T follicular helper cell (primary cell): Measurements from ENCODE around the gene KIAA2012.

Experiments used
- DNase-seq: peaks from one replicate; pipeline ENCODE4 v3.0.0-alpha.2; 2020; ENCODE audit warnings: low read depth

KIAA2012 gene

GRCh38 chr2:202088777-202089176 lies 15.7 kb downstream of the KIAA2012 start:
- no peak for DNase-seq

DNA sequence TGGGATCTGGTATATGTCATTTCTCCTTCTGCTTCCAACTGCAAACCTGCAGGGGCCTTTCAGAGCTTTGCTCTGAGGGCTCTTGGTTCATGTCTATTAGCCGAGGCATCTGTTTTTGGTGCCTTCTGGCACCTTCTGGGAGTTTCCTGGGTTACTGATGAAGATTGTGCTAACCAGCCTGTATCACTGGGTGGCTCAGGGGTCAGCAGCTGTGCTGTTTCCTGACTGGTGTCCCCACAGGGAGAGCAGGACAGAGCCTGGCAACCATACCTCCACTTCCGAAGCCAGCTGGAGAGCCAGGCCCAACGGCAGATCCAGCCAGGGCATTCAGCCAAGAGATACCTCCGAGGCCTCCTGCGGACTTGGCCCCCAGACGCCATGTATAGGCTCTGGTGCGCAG lies 17.5 kb downstream of the KIAA2012 start:
- no peak for DNase-seq

- DNase-seq: no peak
Observed at GRCh38 chr2:202091476-202091875, 18.4 kb downstream of the KIAA2012 start.

- no peak for DNase-seq
Observed at GRCh38 chr2:202094426-202094986, 21.5 kb downstream of the KIAA2012 start.

DNA sequence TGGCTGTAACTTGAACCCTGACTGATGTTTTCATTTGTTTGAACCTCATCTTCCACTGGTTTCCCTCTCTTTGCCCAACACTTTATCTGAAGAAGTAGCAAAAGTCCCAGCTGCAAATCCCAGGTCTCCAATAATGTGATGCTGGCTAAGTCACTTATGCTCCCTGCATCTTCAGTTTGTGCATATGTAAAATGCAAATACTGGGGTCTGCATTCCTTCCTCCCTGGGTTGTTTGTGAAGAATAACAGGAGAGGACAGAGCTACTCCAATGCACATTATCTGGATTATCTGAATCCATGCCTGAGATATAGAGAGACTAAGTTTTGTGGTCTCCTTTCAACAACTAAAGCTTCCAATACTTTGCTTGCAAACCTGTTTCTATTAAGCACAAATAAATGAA lies 22.2 kb downstream of the KIAA2012 start:
- no peak for DNase-seq

DNA sequence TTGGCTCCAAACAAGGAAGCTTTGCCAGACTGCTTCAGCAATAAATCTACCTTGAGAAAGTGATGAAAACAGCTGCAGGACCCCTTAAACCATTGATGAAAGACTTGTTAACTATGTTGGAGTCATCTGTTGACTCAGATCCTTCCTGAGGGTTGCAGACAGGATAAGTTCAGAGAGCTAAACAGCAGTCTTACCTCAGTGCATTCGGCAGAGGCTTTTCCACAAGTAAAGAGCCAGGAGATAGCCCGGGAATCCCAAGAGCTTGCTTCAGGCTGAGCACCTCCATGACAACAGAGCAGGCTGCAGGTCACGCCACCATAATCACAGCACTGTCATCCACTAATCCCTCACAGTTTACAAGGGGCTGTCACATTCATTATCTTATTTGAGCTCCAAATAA lies 23.7 kb downstream of the KIAA2012 start:
- no peak for DNase-seq

- DNase-seq: no peak
Observed at GRCh38 chr2:202098291-202098690, 25.2 kb downstream of the KIAA2012 start.

GRCh38 chr2:202099515-202099914 lies 26.5 kb downstream of the KIAA2012 start:
- DNase-seq: no peak

DNA sequence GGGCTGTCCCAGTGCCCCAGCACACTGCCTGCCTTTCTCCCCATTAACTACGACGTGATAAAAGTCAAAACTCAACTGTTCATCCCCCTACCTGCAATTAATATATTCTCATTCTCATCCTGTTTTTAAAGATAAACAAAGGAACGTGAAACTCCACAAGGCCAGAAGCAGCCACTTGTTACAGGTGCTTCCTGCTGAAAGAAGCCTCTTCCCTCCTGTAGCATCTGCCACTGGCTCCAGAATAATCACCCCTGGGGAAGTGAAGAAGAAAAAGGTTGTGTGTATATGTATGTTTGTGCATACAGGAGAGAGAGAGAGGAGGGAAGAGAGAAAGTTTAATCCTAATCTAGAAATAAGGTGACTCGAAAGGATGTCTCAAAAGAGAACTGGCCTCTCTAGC lies 27.1 kb downstream of the KIAA2012 start:
- DNase-seq: no peak

DNA sequence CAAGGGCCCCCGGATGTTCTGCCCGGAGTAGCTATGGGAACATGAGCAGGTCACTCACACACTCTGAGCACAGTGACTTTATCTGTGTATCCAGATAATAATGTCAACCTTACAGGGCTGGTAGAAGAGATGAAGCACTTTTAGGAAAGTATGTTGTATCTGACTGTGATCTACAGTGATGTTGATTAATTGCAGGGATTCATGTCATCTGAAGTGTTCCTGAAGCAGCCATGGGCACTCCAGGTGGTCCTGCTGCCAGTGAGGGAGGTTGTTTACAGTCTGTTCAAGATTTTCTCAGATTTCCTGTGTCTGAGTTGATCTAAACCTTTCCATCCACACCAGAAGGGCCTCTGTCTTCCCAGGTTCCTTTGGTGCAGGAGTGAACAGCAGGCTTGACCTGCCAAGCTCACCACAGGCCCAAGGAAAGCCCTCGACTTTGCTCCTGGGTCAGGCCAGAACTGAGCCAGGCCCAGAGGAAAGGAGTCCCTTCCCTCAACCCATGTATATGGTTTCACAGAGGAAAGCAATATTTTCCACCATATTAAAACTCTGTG lies 28.0 kb downstream of the KIAA2012 start:
- DNase-seq: no peak

DNA sequence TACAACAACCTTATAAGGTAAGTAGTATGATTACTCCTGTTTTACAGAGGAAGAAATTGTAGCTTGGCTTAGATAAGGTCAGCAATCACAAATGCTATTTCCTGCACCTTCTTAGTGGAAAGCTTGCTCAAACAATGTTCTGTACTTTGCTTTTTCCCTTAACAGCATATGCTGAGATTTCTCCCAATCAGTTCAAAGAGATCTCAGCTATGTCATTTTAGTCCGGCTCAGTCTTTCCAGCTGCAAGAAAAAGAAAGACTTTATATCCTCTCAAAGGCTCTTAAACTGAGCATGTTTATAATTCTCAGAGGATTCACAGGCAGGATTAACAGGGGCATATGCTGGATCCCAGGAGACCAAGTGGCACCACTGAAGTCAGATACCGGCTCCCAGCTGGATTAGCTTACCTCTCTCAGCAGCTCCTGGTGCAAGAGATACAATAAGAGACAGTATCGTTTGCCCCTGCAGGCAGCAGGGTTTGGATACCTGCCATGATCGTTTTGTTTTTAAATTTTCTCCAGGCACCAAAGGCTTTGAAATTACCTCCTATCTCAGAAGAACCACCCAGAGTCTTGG lies 29.5 kb downstream of the KIAA2012 start:
- no peak for DNase-seq

GRCh38 chr2:202104286-202104870 lies 31.3 kb downstream of the KIAA2012 start:
- DNase-seq: no peak

- no peak for DNase-seq
Observed at GRCh38 chr2:202105025-202105424, 32.0 kb downstream of the KIAA2012 start.

GRCh38 chr2:202108345-202108744 lies 35.3 kb downstream of the KIAA2012 start:
- DNase-seq: no peak

DNA sequence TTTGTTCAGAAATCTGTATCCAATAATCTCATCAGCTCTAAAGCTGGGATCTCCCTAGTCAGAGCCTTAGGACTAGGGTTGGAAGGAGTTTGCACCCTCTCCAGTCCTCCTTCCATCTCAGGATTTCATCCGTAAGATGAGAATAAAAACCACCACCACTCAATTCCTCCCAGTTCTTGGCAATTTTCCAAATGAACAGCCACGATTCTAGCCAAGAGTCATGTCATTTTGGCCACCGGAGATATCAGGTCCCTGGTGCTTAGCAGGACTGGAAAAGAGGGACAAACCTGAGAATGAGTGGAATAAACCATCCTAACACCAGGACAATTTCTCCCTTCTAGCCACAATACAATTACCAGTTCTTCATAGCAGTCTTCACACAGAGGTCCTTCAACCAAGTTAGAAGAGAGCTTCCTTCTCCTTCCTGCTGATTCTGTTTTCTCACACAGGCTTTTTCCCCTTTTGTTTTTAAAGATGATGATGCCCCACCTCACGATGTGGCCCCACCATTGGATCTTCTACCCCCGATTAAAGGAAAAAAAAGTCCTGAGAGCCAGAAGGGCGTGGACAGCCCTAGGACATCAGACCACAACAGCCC lies 36.2 kb downstream of the KIAA2012 start:
- no peak for DNase-seq

DNA sequence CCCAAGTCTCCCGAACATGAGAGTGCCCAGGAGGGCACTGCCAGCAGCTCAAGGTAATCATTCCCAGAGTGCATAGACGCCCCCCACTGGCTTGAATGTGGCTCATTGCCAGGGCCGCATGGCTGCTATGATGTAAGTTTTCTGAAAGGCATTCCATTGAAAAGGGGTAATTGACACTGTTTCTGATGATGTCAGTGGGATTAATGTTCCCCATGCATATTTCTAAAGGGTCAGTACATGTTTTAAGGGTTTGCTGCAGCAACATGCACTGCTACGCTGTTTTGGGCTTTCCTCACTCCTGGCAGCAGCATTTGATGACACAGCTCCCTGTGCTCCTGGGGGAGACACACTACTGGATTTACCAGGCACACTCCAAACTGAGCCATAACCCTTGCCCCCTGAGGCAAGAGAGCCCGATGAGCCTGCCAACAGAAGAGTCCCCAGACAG lies 36.7 kb downstream of the KIAA2012 start:
- DNase-seq: no peak

DNA sequence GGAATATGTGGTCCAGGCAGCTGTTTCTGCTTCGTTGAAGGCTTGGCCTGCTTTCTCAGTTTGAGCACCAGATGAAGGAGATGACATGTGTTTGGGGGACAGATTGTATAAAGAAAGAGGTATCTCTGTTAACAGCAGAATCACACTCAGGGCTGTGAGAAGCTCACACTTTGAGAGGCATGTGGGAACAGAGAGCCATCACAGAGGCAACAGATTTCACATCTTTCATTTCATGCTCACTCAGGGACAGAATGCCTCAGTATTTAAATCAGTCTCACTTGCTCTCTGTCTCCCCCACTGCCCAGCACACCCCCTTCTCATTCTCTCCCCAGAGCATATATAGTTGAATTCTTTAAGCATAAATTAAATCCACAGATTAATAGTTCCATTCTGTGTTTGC lies 37.4 kb downstream of the KIAA2012 start:
- no peak for DNase-seq

DNA sequence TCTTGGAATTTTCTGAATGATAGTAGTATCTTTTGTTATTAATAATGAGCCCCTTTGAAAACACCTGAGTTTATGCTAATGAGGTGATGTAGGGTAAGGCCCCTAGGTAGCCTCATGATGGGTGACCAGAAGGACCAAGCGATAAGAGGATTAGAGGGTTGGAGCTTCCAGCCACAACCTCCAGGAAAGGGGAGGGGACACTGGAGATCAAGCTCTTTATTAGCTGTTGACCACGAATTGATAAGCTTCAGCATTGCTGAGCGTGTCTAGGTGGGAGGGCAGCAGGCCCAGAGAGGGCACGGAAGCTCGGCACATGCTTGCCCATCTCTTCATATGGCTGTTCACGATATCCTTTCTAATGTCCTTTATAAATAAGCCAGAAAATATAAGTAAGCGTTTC lies 39.0 kb downstream of the KIAA2012 start:
- no peak for DNase-seq

DNA sequence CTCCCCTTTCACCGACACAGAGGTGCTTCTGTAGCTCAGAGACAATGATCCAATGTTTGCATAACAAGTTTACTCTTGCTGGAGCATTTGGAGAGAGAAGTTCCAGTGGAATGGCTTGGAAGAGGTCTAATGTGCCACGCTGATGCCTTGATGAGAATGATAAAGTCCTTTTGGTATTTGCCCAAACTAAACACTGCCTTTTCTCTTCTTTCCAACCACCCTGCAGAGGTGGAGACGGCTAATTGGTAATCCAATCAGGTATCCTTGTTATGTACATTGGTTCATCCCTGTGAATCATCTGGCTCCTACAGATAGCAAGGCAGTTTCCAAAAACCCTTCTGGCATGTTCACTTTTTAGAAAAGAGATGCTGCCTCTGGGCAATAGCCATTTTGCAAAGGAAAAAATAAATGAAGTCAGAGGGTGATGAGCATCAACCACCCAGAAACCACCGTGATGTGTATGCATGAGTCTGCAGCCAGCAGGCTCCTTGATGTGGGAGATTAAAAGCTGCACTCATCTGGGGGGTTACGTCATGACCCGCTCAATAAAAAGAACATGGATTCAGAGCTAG lies 40.6 kb downstream of the KIAA2012 start:
- no peak for DNase-seq

DNA sequence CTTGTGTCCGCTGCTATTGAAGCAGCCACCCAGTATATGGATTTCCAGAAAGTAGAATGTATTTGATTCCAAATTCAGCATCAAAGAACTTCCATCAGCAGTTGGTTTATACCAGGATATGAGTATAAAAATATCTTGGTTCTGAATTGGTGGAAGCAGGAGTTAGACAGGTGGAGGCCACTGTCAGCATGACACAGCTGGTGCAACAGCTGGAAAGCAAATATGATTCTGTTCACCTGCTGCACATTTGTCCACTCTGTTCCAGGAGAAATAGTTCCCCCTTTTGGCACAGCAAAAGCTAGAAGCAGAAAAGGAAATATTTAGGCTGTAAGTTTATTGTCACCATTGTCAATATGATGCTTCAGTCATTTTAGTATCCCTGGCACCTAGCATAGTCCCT lies 41.2 kb downstream of the KIAA2012 start:
- no peak for DNase-seq

- no peak for DNase-seq
Observed at GRCh38 chr2:202114795-202115194, 41.7 kb downstream of the KIAA2012 start.

DNA sequence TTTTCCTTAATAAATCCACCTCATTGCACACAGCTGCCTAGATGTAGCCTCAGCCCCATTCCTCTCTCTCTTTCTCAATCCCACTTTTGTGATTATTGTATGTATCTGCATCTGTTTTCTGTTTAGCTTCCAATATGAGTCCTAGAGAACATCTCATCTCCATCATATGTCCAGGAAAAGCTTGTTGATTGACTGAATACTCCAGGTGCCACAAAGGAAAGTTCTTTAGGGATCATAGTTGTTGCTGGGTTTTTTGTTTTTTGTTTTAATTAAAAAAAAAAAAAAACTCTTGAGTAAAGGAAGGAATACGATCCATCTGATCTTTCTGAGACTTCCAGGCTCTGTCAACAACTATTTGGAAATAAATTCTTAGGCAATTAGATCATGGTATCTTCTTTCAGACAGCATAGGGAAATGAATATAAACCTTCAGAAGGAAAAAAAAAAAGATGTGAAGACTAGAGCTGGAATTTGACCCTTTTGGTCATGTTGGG lies 42.5 kb downstream of the KIAA2012 start:
- no peak for DNase-seq

DNA sequence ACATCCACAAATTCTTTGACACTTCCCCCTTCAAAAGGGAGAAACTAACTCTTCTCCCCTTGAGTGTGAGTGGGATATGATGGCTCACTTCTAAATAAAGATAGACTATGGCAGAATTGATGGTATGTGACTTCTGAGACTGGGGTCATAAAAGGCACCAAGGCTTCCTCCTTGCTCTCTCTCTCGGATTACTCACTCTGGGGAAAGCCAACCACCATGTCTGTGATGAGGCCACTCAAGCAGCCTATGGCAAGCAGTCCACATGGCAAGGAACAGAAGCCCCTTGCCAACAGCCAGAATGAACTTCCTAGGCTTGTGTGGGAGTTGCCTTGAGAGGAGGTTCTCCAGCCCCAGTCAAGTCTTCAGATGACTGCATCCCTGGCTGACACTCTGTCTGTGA lies 43.6 kb downstream of the KIAA2012 start:
- DNase-seq: no peak
